HepG2 (cell line): Measurements from ENCODE around the gene DNAJC13. TPM values are rescaled to one million over a fixed set of nuclear protein-coding genes. Genes with fewer than 3 reads are reported as not detected.

Source experiments
- ATAC-seq: fragments of 200-7000 bp; cut with Tn5 transposase; 3 replicates; pipeline ENCODE4 v1.9.1; 2020; ENCODE audit warnings: mild to moderate bottlenecking, moderate library complexity
- BruUV-seq: library from RNA; stranded (reverse); fragments of 400-500 nt; replicated peaks from 2 replicates; lab custom pipeline; 2021; lab: Mats Ljungman, UMichigan
- CTCF ChIA-PET: fragments of 300-600 bp; formaldehyde crosslinking; extraction: SDS; loops from one replicate; lab custom pipeline; 2021; ENCODE audit warnings: low total read pairs, inconsistent platforms, low intra/inter-chr PET ratio; lab: Yijun Ruan, JAX
- POLR2A ChIA-PET: fragments of 350-600 bp; sonication (Branson Sonifier 250); formaldehyde crosslinking; loops from one replicate; lab custom pipeline; 2020; ENCODE audit warnings: antibody characterized with exemption, inconsistent platforms; lab: Yijun Ruan, JAX
- DNase-seq: peaks from one replicate; pipeline ENCODE4 v3.0.0-alpha.2; 2015; ENCODE audit warnings: low spot score
- FAIRE-seq: peaks from 3 replicates; lab custom pipeline; 2011; peaks lifted over from hg19 to GRCh38; lab: Jason Lieb, UNC
- H2AFZ ChIP-seq: one replicate; pipeline ENCODE4 v1.6.1; 2011; ENCODE audit warnings: low read length, inconsistent platforms
- H3K27ac ChIP-seq: fragments of 300-600 bp; 3 replicates; pipeline ENCODE4 v1.8.0; 2011; ENCODE audit warnings: mixed run types, mild to moderate bottlenecking, mixed read lengths, low read length, inconsistent platforms; ENCODE audit not compliant: insufficient read depth; ENCODE audit errors: extremely low read length
- H3K27me3 ChIP-seq, 2 experiments: fragments of 200-600 bp in 1 of 2; 2 replicates in 1 of 2; 3 replicates in 1 of 2; pipeline versions ENCODE4 v1.6.0 to v1.8.0; 2011; ENCODE audit warnings: low read length in 2 of 2, mild to moderate bottlenecking in 2 of 2, moderate library complexity in 2 of 2, inconsistent platforms in 1 of 2; ENCODE audit not compliant: insufficient read depth in 2 of 2, control insufficient read depth in 1 of 2
- H3K36me3 ChIP-seq, 2 experiments: fragments of 200-600 bp in 1 of 2; replicated peaks in 1 of 2; 2 replicates in 1 of 2; 3 replicates in 1 of 2; pipeline versions ENCODE4 v1.5.1 to v1.8.0; 2011; ENCODE audit warnings: low read length in 2 of 2, inconsistent platforms in 1 of 2; ENCODE audit not compliant: insufficient read depth in 2 of 2, control insufficient read depth in 1 of 2
- H3K4me1 ChIP-seq: 2 replicates; pipeline ENCODE4 v1.5.1; 2012; ENCODE audit warnings: low read length, inconsistent platforms; ENCODE audit not compliant: insufficient read depth
- H3K4me2 ChIP-seq: 2 replicates; pipeline ENCODE4 v1.6.0; 2011; ENCODE audit warnings: low read depth, low read length, inconsistent platforms
- H3K4me3 ChIP-seq, 3 experiments: fragments of 200-600 bp in 1 of 3; sonication (generic), shearing (Covaris generic) in 1 of 3; replicated peaks in 1 of 3; 2 replicates each; pipeline ENCODE4 v1.5.1; 2011 to 2016; ENCODE audit warnings: low read length in 3 of 3, inconsistent platforms in 2 of 3, low read depth in 2 of 3, mild to moderate bottlenecking in 2 of 3, control low read depth in 1 of 3, mixed read lengths in 1 of 3; ENCODE audit not compliant: insufficient read depth in 1 of 3
- H3K79me2 ChIP-seq: one replicate; pipeline ENCODE4 v1.6.1; 2011; ENCODE audit warnings: low read length, inconsistent platforms; ENCODE audit not compliant: insufficient read depth
- H3K9ac ChIP-seq: 2 replicates; pipeline ENCODE4 v1.6.0; 2011; ENCODE audit warnings: mild to moderate bottlenecking, low read depth, low read length, inconsistent platforms; ENCODE audit not compliant: insufficient read depth
- H3K9me3 ChIP-seq: 2 replicates; pipeline ENCODE4 v1.5.1; 2012; ENCODE audit warnings: mild to moderate bottlenecking, low read length
- H4K20me1 ChIP-seq: 2 replicates; pipeline ENCODE4 v1.6.0; 2011; ENCODE audit warnings: inconsistent platforms, mild to moderate bottlenecking, low read length, moderate library complexity; ENCODE audit not compliant: insufficient read depth
- JDP2 ChIP-seq: sonication (generic); formaldehyde crosslinking; IDR thresholded peaks from 2 replicates; pipeline ENCODE4 v1.8.1; 2022; ENCODE audit warnings: missing genetic modification reagents, borderline replicate concordance
- LCORL ChIP-seq, 2 experiments: fragments of 450-650 bp in 1 of 2; sonication (generic) in 1 of 2; formaldehyde crosslinking in 1 of 2; IDR thresholded peaks; 2 replicates each; pipeline versions ENCODE4 v1.5.0 to v1.6.1; 2017 to 2020; ENCODE audit warnings: antibody characterized with exemption in 1 of 2, missing genetic modification reagents in 1 of 2
- YEATS4 ChIP-seq: sonication (generic); formaldehyde crosslinking; IDR thresholded peaks from 2 replicates; pipeline ENCODE4 v1.4.0; 2020; ENCODE audit warnings: missing genetic modification reagents, borderline replicate concordance
- ZNF138 ChIP-seq: sonication (generic); formaldehyde crosslinking; IDR thresholded peaks from 2 replicates; pipeline ENCODE4 v1.5.0; 2020; ENCODE audit warnings: mild to moderate bottlenecking, low read depth, missing genetic modification reagents
- ZNF549 ChIP-seq: sonication (generic); formaldehyde crosslinking; IDR thresholded peaks from 2 replicates; pipeline ENCODE4 v1.5.0; 2020; ENCODE audit warnings: missing genetic modification reagents
- WGBS: methylation state at CpG from one replicate; pipeline ENCODE4 v1.1.6; 2017; ENCODE audit warnings: low lambda C conversion rate; 5-methylcytosine and 5-hydroxymethylcytosine counted together
- in situ Hi-C: cut with HindIII; loops from 2 replicates; pipeline ENCODE4 v1.10.0; 2017; ENCODE audit warnings: low pct_unique_long_range_greater_than_20kb; ENCODE audit not compliant: extremely low pct_ligation_motif_present
- intact Hi-C: fragments of 100-400 bp; cut with micrococcal nuclease; formaldehyde crosslinking; loops from one replicate; pipeline ENCODE4 v1.10.0; 2022; ENCODE audit not compliant: unreplicated experiment
- polyA plus RNA-seq, 8 experiments: library from polyadenylated mRNA; depleted of rRNA in 3 of 8; stranded (reverse) in 7 of 8; unstranded in 1 of 8; fragments of >200 nt; fragmentation: Illumina TruSeq in 4 of 8; extraction: Trizol in 4 of 8; gene quantifications; 2 replicates each; pipeline versions ENCODE4 v1.2.1 to v1.2.3, GENCODE V29; 2011 to 2016; ENCODE audit warnings: low read depth in 4 of 8, missing spikeins in 1 of 8, mixed read lengths in 1 of 8; ENCODE audit not compliant: insufficient read depth in 1 of 8
- total RNA-seq, 5 experiments: library from RNA; depleted of rRNA; stranded (reverse); fragments of >200 nt; fragmentation: Illumina TruSeq; extraction: Trizol; gene quantifications; 2 replicates each; pipeline ENCODE4 v1.2.3, GENCODE V29; 2016; ENCODE audit warnings: low read depth in 1 of 5
- TF ChIP-seq, protein P1 (sequence below): IDR thresholded peaks from 2 replicates; pipeline ENCODE4 v1.6.1; 2016; ENCODE audit warnings: low read depth, missing genetic modification reagents, missing compliant biosample characterization

Gene DNAJC13
- total and polyA plus RNA-seq, 2 of the 13 experiments (the other 11 are each of a cell fraction or from before 2014, with no cell fraction given) = 9.1 to 26.2 TPM

DNA sequence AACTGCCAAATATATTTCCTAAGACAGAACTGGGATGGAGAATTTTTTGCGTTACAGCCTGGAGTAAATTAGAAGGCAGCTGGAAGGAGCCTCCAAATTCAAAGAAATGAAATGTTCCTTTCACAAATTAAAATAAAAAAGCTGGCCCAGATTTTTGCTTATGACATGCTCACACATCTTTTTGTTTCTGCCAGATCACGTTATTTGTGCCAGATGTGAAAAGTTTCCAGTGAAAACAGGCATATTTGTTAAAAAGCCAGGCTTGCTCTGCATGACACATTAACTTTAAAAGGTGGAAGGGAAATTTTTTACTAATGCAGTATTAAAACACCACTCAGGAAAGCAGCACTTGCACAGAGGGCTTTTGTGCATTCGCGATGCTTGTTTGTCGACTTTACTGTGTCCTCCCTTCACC lies 156.5 kb downstream of the DNAJC13 start:
- Histone ChIP-seq H3K27ac (no peak overlapping the region), H3K4me3 (no peak overlapping the region), H3K36me3 (peaks cover 2 to 32% of the 10 kb centered on the region in 2 experiments; a peak in 4 of 5 replicates), H3K27me3 (no peaks in the 10 kb centered on the region; a peak in 1 of 5 replicates), H3K4me1 (no peaks in the 10 kb centered on the region), H3K79me2 (no peaks in the 10 kb centered on the region), H3K4me2 (no peak overlapping the region), H2AFZ (no peak overlapping the region), H3K9me3 (no peaks in the 10 kb centered on the region), H3K9ac (no peak overlapping the region), H4K20me1 (no peaks in the 10 kb centered on the region)
- 98% methylated on average over 5 of the region's 5 CpGs for WGBS
- DNase-seq (no peak), FAIRE-seq (no peak), ATAC-seq (no peak)
- POLR2A ChIA-PET = no interaction called here
- TF ChIP-seq, protein P1, sequence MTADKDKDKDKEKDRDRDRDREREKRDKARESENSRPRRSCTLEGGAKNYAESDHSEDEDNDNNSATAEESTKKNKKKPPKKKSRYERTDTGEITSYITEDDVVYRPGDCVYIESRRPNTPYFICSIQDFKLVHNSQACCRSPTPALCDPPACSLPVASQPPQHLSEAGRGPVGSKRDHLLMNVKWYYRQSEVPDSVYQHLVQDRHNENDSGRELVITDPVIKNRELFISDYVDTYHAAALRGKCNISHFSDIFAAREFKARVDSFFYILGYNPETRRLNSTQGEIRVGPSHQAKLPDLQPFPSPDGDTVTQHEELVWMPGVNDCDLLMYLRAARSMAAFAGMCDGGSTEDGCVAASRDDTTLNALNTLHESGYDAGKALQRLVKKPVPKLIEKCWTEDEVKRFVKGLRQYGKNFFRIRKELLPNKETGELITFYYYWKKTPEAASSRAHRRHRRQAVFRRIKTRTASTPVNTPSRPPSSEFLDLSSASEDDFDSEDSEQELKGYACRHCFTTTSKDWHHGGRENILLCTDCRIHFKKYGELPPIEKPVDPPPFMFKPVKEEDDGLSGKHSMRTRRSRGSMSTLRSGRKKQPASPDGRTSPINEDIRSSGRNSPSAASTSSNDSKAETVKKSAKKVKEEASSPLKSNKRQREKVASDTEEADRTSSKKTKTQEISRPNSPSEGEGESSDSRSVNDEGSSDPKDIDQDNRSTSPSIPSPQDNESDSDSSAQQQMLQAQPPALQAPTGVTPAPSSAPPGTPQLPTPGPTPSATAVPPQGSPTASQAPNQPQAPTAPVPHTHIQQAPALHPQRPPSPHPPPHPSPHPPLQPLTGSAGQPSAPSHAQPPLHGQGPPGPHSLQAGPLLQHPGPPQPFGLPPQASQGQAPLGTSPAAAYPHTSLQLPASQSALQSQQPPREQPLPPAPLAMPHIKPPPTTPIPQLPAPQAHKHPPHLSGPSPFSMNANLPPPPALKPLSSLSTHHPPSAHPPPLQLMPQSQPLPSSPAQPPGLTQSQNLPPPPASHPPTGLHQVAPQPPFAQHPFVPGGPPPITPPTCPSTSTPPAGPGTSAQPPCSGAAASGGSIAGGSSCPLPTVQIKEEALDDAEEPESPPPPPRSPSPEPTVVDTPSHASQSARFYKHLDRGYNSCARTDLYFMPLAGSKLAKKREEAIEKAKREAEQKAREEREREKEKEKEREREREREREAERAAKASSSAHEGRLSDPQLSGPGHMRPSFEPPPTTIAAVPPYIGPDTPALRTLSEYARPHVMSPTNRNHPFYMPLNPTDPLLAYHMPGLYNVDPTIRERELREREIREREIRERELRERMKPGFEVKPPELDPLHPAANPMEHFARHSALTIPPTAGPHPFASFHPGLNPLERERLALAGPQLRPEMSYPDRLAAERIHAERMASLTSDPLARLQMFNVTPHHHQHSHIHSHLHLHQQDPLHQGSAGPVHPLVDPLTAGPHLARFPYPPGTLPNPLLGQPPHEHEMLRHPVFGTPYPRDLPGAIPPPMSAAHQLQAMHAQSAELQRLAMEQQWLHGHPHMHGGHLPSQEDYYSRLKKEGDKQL = no peak
- TF ChIP-seq ZNF549 (CRISPR knock-in tag) (no peak), ZNF138 (CRISPR knock-in tag) (no peak), YEATS4 (no peak), LCORL (IDR thresholded peaks at IDR 0.05) (no peak), LCORL (CRISPR knock-in tag; IDR thresholded peaks at IDR 0.05) (no peak), JDP2 (CRISPR knock-in tag) (no peak)
- CTCF ChIA-PET = no interaction called here
- intact Hi-C loops (no loop called here), in situ Hi-C loops (no loop called here)
- no TSS peak for BruUV-seq
